ENCODE results near the gene PGM1.

Gene PGM1

DNA sequence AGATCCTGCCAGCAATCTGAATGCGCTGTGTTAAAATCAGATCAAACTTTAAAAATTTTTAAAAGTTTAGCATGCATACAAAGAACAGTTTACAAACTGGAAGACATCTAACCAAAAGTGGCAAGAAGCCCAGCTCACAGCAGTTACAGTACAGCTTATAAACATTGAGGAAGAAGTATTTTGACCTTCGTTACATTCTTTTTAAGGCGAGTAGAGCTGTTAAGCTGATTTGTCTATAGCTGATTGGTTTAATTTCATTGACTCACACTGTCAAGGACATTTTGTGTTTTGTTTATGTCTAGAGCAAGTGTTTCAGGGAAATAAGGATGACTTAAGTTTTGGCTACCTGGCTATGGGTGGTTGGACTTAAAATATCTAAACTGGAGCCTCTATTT is 3.0 kb upstream of the PGM1 start:
- DNase-seq (ENCODE audit: insufficient read length, low spot score) = no peak
- TF ChIP-seq POLR2A (IDR thresholded peaks at IDR 0.05; ENCODE audit: low read depth, low read length) = no peak
- FAIRE-seq = peak; percentile 48

DNA sequence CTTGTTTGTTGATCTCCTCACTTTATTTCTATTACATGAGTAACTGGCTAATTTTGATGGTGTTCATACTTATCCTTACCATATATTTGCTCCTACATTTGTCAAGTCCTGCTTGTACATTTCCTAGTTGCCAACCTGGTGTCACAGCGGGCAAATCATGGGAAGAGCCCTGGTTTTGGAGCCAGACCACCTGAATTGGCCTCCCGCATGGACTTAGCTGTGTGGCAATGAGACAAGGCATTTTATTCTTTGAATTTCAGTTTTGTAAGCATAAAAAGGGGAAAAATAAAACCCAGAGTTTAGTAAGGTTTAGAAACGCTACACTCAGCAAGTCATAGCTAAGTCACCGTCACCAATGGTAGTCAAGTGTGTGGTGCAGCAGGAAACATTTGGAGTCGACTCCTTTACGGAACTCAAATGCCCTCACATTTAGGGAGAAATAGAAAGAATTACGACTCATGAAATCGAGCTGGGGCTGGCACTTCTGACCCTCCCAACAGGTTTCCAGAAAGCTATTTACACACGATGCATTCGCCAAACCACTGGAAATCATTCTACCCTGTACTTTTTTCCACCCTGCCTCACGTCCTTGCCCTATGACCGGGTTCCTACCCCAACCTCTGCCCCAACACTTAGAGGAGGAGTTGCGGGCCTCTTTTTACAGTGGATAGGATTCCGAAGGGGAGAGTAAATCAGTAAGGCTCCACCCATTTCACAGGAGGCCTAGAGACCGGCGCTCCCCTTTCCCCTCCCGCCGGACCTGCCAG is 492 bp upstream of the PGM1 start:
- FAIRE-seq = peak; percentile 78
- TF ChIP-seq POLR2A (IDR thresholded peaks at IDR 0.05; ENCODE audit: low read depth, low read length) = no peak
- DNase-seq (ENCODE audit: insufficient read length, low spot score) = peak; percentile 63

DNA sequence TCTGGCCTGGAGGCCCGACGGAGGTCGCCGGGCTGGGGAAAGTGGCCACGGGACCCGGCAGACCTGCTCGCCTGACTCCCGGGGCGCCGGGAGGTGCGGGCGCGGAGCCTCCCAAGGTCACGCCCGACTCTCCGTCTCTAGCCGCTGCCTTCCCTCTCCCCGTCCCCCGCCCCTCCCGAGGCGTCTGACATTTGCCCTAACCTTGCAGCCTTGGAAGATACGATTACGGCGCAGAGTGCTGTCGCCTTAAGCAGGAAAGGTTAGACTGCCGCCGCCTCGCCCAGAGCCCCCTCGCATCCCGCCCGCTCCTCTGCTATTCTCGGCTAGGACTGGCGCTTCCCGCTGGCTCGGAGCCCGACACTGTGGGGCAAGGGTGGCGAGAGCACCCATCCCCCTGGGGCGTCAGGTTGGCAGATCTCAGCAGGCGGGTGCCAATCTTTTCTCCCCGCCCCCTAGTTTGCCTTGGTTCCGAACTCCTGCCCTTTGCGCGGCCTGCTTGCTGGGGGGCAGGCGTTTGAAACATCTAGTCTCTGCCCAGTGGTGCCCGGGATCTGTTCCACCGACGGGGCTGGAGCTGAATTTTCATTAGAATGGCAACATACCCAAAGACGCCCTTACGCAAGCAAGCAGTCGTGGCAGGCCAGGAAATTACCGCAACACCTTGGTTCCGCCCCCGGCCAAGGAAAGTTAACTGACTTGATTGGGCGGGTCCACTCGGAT is 835 bp downstream of the PGM1 start:
- TF ChIP-seq POLR2A (IDR thresholded peaks at IDR 0.05; ENCODE audit: low read depth, low read length) = no peak
- peak; percentile 61 for DNase-seq (ENCODE audit: insufficient read length, low spot score)
- FAIRE-seq = peak; percentile 41

DNA sequence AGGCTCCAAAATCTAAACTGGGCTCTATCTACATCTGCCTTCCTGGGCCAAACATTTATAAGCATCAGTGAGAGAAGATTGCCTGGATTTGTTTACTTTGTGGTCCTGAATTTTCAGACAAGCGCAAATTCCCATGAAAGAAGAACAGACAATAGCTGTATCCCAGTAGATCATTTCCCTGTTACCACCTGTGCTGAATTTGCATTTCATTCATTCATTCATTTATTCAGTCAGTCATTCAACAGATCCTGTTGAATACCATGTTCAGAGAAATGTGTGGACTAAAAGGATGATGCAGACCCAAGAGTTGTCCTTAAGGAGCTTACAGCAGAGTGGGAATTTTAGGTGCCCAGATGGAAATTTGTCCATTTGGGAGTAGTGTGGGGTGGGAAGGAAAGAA is 2.2 kb downstream of the PGM1 start:
- FAIRE-seq = no peak

DNA sequence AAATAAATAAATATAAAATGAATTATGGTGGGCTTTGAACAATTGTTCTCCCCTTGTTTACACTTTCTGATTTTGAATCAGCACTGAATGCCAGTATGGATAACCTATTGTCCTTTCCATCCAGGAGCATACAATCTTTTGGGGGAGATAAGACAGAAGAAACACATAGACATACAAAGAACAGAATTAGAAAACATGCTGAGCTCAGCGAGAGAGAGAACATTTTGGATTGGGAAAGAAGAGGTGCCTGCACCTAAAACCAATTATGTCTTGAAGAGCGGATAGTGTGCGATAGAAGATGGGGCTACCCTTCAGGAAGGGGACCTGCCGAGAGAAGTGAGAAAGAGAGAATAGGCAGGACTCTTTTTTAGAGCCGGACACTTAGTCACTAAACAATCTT is 6.6 kb downstream of the PGM1 start:
- FAIRE-seq (no peak), DNase-seq (ENCODE audit: insufficient read length, low spot score) (no peak)
- TF ChIP-seq POLR2A (IDR thresholded peaks at IDR 0.05; ENCODE audit: low read depth, low read length) = no peak

More for the DNA sequence above, 2.2 kb downstream of the PGM1 start:
- TF ChIP-seq POLR2A (IDR thresholded peaks at IDR 0.05; ENCODE audit: low read depth, low read length) = no peak
- DNase-seq (ENCODE audit: insufficient read length, low spot score) = no peak

DNA sequence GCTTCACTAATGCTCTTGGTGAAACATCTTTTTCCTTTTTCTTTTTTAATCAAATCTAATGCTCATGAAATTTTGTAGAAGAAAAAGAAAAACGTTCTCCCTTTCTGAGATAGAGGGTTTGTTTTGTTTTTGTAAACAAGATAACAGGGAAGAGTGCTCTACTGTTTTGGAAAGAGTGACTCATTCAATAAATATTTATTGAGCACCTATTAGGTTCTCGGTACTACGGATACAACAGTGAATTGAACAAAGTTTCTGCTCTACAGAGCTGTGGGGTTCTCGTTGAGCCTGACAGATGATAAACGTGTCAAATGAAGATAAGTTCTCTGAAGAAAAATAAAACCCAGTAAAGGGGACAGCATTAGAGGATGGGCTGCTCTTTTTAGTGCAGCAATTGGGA is 7.0 kb downstream of the PGM1 start:
- FAIRE-seq = no peak
- DNase-seq (ENCODE audit: insufficient read length, low spot score) = no peak
- no peak for TF ChIP-seq POLR2A (IDR thresholded peaks at IDR 0.05; ENCODE audit: low read depth, low read length)

DNA sequence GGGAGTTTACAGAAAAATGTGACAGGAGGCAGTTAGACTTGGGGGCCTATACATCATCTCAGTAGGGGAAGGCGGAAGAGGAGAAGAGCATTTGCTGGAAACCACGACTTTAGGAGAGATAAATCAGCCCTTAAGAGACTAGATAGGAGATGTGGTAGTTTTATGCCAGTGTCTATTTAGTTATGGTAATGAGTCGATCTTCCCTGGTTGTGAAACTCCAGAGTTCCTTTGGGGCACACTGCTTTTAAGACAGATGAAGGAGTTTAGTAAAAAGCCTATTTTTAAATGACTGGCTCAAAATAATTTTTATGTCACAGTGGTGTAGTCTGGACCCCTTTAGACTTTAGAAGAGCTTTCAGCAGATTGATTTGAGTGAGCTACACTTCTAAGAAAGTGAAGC is 7.8 kb downstream of the PGM1 start:
- no peak for TF ChIP-seq POLR2A (IDR thresholded peaks at IDR 0.05; ENCODE audit: low read depth, low read length)
- DNase-seq (ENCODE audit: insufficient read length, low spot score) (no peak), FAIRE-seq (no peak)

DNA sequence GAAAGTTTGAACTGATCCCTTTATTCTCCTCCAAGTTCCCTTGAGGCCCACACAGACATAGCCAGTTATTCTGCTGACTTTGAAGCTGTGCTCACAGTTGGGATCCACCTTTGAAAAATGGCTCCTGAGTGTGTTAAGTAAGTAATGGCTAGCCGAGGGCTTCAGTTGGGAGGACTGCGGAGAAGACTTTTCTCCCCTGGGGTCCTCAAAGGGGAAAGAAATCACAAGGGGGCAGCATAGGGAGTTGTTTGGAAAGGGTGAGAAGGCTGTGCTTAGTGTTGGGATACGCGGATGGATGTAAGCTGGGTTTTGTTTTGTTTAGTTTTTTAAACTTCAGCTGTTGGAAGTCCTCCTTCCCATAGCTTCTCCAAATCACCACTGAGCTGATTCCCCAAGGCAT is 8.3 kb downstream of the PGM1 start:
- FAIRE-seq = no peak
- no peak for DNase-seq (ENCODE audit: insufficient read length, low spot score)
- TF ChIP-seq POLR2A (IDR thresholded peaks at IDR 0.05; ENCODE audit: low read depth, low read length) = no peak

DNA sequence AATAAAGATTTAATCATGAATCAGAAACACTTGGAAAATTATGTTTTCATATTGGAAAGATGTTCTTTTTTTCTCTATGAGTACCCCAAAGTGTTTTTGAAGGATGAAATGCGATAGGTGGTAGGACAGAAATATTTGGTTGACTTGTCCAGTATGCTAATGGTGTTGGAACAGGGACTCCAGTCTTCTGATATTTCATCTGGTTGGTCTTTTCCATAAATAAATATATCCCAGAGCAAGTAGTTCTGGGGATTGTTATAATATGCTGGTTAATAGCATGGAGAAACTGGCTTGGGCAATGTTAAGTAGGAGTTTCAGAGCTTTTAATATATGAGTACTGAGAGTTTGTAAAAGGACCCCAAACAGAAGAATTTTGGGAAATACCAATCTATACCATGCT is 8.7 kb downstream of the PGM1 start:
- no peak for TF ChIP-seq POLR2A (IDR thresholded peaks at IDR 0.05; ENCODE audit: low read depth, low read length)
- no peak for FAIRE-seq
- DNase-seq (ENCODE audit: insufficient read length, low spot score) = no peak

DNA sequence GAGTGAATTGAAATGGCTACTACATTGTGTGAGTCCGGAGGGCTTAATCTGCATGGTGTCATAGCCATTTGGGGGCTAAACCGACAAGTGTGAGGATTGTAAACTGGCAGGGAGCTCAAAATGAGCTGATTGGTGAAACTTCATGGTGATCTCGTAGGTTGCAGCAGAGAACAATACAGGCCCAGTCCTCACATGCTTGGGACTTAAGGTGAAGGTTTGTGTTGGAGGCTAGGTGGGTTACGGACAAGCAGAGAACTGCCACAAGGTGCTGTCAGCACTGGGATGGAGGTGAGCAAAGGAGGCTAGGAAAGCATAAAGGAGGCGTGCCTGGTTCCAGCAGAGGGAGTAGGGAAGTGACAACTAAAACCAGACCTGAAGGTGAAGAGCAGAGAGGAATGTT is 9.4 kb downstream of the PGM1 start:
- no peak for DNase-seq (ENCODE audit: insufficient read length, low spot score)
- no peak for TF ChIP-seq POLR2A (IDR thresholded peaks at IDR 0.05; ENCODE audit: low read depth, low read length)
- FAIRE-seq = no peak

DNA sequence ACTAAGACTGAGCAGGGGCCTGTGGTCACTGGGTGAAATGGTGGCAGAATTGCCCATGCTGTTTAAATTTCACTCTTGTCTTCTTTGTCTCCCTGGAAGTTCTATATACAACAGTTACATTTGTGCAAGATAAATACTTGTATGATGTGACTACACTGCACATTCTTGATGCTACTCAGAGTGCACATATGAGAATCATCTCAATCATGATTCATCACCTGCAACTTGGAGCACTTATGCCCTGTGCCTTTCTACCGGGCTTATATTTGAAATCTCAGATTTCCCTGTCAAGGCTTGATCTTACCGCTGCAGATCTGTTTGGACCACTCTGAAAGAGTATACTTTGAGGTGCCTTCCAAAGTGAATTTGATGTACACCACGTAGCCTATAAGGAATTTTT is 10.6 kb downstream of the PGM1 start:
- no peak for DNase-seq (ENCODE audit: insufficient read length, low spot score)
- no peak for TF ChIP-seq POLR2A (IDR thresholded peaks at IDR 0.05; ENCODE audit: low read depth, low read length)
- no peak for FAIRE-seq

DNA sequence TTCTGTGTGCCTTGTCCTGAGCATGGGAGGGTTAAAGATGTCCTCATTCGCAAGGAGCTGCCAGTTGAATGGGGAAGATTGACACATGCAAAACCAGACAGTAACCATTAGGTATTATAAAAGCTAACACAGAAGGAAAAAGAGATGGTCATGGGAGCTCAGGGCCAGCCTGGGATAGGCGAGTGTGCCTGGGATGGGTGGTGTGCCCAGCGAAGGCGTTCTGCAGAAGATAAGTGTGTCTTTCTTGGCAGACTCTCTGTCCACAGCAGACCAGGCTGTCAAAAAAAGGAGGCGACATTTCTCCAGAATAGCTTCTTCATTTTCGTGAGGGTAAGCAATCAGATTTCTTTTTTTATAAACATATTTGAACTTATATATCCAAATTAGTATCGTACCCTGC is 14.1 kb downstream of the PGM1 start:
- FAIRE-seq = no peak
- DNase-seq (ENCODE audit: insufficient read length, low spot score) = no peak
- no peak for TF ChIP-seq POLR2A (IDR thresholded peaks at IDR 0.05; ENCODE audit: low read depth, low read length)

DNA sequence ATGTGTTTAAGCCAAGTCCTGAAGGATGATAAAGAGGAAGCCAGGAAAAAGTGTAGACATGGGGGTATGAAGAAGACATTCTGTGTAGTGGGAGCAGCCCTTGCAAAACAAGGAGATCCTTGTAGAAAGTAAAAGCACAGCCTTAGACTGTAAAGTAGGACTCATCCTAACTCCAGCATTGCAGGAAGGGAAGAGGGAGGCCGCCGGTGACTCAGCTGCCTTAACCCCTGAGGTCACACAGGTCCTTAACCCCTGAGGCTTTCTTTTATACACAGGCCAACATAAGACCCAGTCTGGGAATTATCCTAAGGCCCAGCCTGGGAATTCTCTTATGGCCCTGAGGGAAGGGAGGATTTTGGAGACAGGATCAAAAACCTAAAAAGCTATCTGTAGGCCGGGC is 18.0 kb downstream of the PGM1 start:
- FAIRE-seq (peak; percentile 85), DNase-seq (ENCODE audit: insufficient read length, low spot score) (peak; percentile 49)
- TF ChIP-seq POLR2A (IDR thresholded peaks at IDR 0.05; ENCODE audit: low read depth, low read length) = no peak

DNA sequence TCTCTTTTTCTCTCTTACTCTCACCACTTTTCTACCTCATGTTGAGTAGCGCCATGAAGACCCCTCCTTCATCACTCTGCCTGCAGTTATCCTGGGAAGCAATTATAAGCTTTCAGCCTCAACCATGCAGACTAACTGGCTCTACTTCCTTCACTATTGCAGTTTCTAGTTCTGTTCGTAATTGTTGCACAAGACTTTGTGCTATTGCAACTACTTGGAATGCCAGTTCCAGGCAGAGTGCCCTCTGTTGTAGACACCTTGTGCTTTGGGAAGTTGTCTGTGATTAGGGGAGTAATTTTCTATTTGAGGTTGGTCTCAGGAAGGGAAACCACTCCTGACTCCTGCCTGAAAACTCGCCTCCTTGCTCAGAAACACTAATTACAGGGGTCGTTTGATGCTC is 19.4 kb downstream of the PGM1 start:
- FAIRE-seq (no peak), DNase-seq (ENCODE audit: insufficient read length, low spot score) (no peak)
- no peak for TF ChIP-seq POLR2A (IDR thresholded peaks at IDR 0.05; ENCODE audit: low read depth, low read length)

DNA sequence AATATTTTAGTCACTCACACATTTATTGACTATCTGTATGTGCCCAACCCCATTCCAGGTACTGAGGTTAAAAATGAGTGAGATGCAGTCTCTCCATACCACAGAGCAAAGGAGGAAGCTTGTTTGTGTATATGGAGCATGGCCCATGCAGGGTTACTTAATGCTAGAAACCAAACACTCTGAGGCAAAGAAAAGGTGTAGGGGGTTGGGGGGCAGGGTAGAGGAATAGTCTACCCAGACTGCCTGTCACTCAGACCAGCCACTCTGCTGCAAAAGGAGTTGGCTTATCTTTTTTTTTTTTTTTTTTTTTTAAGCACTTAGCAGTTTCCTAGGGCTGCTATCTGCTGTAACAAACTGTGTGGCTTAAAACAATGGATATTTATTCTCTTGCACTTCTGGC is 19.8 kb downstream of the PGM1 start:
- DNase-seq (ENCODE audit: insufficient read length, low spot score) (no peak), FAIRE-seq (no peak)
- no peak for TF ChIP-seq POLR2A (IDR thresholded peaks at IDR 0.05; ENCODE audit: low read depth, low read length)

Measured in H54 (cell line).